ENCODE data around the gene SLFN11. TPM values are rescaled to one million over a fixed set of nuclear protein-coding genes. Genes with fewer than 3 reads are reported as not detected.
A peak's percentile ranks its signal among the peaks of the same experiment; 100 is the strongest.
"Not testable (repeated sequence)": the region's sequence is repeated elsewhere in the genome, so short reads cannot be mapped to it uniquely, and the experiment has no call there.

The SLFN11 gene, protein sequence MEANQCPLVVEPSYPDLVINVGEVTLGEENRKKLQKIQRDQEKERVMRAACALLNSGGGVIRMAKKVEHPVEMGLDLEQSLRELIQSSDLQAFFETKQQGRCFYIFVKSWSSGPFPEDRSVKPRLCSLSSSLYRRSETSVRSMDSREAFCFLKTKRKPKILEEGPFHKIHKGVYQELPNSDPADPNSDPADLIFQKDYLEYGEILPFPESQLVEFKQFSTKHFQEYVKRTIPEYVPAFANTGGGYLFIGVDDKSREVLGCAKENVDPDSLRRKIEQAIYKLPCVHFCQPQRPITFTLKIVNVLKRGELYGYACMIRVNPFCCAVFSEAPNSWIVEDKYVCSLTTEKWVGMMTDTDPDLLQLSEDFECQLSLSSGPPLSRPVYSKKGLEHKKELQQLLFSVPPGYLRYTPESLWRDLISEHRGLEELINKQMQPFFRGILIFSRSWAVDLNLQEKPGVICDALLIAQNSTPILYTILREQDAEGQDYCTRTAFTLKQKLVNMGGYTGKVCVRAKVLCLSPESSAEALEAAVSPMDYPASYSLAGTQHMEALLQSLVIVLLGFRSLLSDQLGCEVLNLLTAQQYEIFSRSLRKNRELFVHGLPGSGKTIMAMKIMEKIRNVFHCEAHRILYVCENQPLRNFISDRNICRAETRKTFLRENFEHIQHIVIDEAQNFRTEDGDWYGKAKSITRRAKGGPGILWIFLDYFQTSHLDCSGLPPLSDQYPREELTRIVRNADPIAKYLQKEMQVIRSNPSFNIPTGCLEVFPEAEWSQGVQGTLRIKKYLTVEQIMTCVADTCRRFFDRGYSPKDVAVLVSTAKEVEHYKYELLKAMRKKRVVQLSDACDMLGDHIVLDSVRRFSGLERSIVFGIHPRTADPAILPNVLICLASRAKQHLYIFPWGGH
- total RNA-seq (ENCODE audit: low replicate concordance), result 0.02 and 0.71 TPM in 2 replicates

GRCh38 chr17:35373534-35373983 lies at the start of gene SLFN11:
TSS of gene SLFN11 (minus strand) at chr17:35373621. CDS start at chr17:35363807, 9,814 bp downstream.
- Histone ChIP-seq H3K9me3 (ENCODE audit: low read depth) (peaks cover 8% of the 10 kb centered on the region), H3K4me1 (no peaks in the 10 kb centered on the region), H3K27me3 (peaks cover 94% of the 10 kb centered on the region), H2AFZ (replicated peaks) (peak within 1 kb of the TSS; percentile 71), H3F3A (ENCODE audit: low read depth) (no peaks in the 10 kb centered on the region), H3K9ac (no peak within 1 kb of the TSS), H3K79me2 (ENCODE audit: low read depth) (no peaks in the 10 kb centered on the region), H3K36me3 (no peaks in the 10 kb centered on the region), H3K4me2 (peak within 1 kb of the TSS; percentile 76), H3K4me3 (peak within 1 kb of the TSS; percentile 42), H4K20me1 (ENCODE audit: low read depth) (no peaks in the 10 kb centered on the region), H3K27ac (no peak within 1 kb of the TSS)
- no peak for TF ChIP-seq EZH2phosphoT487 (IDR thresholded peaks at IDR 0.05)
- TF ChIP-seq CTCF (IDR thresholded peaks at IDR 0.05), result no peak
- TF ChIP-seq EZH2 (IDR thresholded peaks at IDR 0.05), result no peak
- peaks cover 2% of the 10 kb centered on the region for H3K36me3 Mint-ChIP-seq
- peaks cover 19% of the 10 kb centered on the region for H3K9me3 Mint-ChIP-seq
- peak within 1 kb of the TSS; percentile 87 for H3K4me3 Mint-ChIP-seq
- H3K27me3 Mint-ChIP-seq (ENCODE audit: insufficient read depth, low read depth), result peaks cover 47% of the 10 kb centered on the region
- peaks cover 9% of the 10 kb centered on the region for H3K4me1 Mint-ChIP-seq
- DNase-seq (ENCODE audit: low spot score), result peak; percentile 52
- no peak within 1 kb of the TSS for H3K27ac Mint-ChIP-seq

GRCh38 chr17:35421069-35421468 lies 47.6 kb upstream of the SLFN11 start:
- H3K4me1 Mint-ChIP-seq; H2AFZ ChIP-seq (replicated peaks): not testable (repeated sequence)

GRCh38 chr17:35416659-35417058 lies 43.2 kb upstream of the SLFN11 start:
- Histone ChIP-seq H3K4me1 (no peaks in the 10 kb centered on the region), H4K20me1 (ENCODE audit: low read depth) (no peaks in the 10 kb centered on the region), H3K4me2 (no peak overlapping the region), H3K27me3 (no peaks in the 10 kb centered on the region), H3K4me3 (no peak overlapping the region), H3K9me3 (ENCODE audit: low read depth) (no peaks in the 10 kb centered on the region), H3F3A (ENCODE audit: low read depth) (no peaks in the 10 kb centered on the region), H3K79me2 (ENCODE audit: low read depth) (no peaks in the 10 kb centered on the region), H3K9ac (no peak overlapping the region), H3K27ac (no peak overlapping the region), H2AFZ (replicated peaks) (no peak overlapping the region), H3K36me3 (no peaks in the 10 kb centered on the region)
- Mint-ChIP-seq H3K4me3 (no peak overlapping the region), H3K36me3 (peaks cover 4% of the 10 kb centered on the region), H3K27ac (no peak overlapping the region), H3K27me3 (ENCODE audit: insufficient read depth, low read depth) (no peaks in the 10 kb centered on the region), H3K4me1 (no peaks in the 10 kb centered on the region), H3K9me3 (peaks cover 16% of the 10 kb centered on the region)
- DNase-seq (ENCODE audit: low spot score), result no peak
- TF ChIP-seq CTCF (IDR thresholded peaks at IDR 0.05), result no peak
- TF ChIP-seq EZH2 (IDR thresholded peaks at IDR 0.05), result no peak
- no peak for TF ChIP-seq EZH2phosphoT487 (IDR thresholded peaks at IDR 0.05)

More at GRCh38 chr17:35421069-35421468, 47.6 kb upstream of the SLFN11 start:
- H3K27ac ChIP-seq; H3K4me2 ChIP-seq; H3K36me3 ChIP-seq; H3K36me3 Mint-ChIP-seq; H3K27ac Mint-ChIP-seq; H3K79me2 ChIP-seq (ENCODE audit: low read depth); H3K27me3 Mint-ChIP-seq (ENCODE audit: insufficient read depth, low read depth); H3K27me3 ChIP-seq; H3K9me3 Mint-ChIP-seq; H4K20me1 ChIP-seq (ENCODE audit: low read depth); H3K4me1 ChIP-seq; H3K9ac ChIP-seq; H3F3A ChIP-seq (ENCODE audit: low read depth); H3K4me3 ChIP-seq; H3K4me3 Mint-ChIP-seq; H3K9me3 ChIP-seq (ENCODE audit: low read depth); DNase-seq (ENCODE audit: low spot score): not testable (repeated sequence)

DNA sequence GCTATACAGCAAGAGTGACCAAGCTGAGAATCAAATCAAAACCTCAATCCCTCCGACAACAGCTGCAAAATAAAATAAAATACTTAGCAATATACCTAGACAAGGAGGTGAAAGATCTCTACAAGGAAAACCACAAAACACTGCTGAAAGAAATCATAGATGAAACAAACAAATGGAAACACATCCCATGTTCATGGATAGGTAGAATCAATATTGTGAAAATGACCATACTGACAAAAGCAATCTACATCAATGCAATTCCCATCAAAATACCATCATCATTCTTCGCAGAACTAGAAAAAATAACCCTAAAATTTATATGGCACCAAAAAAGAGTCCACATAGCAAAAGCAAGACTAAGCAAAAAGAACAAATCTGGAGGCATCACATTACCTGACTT lies 41.3 kb upstream of the SLFN11 start:
- not testable (repeated sequence) for H3K27me3 Mint-ChIP-seq (ENCODE audit: insufficient read depth, low read depth); H3K9me3 ChIP-seq (ENCODE audit: low read depth); H3K4me1 Mint-ChIP-seq

More for the DNA sequence above, 41.3 kb upstream of the SLFN11 start:
- H3K36me3 ChIP-seq; H3K4me3 Mint-ChIP-seq; H3K27ac Mint-ChIP-seq; H2AFZ ChIP-seq (replicated peaks); H3K27ac ChIP-seq; H3K4me3 ChIP-seq; H3K4me1 ChIP-seq; H3K27me3 ChIP-seq; DNase-seq (ENCODE audit: low spot score); H3K4me2 ChIP-seq; H3F3A ChIP-seq (ENCODE audit: low read depth); H3K9ac ChIP-seq; H4K20me1 ChIP-seq (ENCODE audit: low read depth); H3K36me3 Mint-ChIP-seq; H3K79me2 ChIP-seq (ENCODE audit: low read depth): not testable (repeated sequence)
- peaks cover 16% of the 10 kb centered on the region for H3K9me3 Mint-ChIP-seq

Measured in neural progenitor cell (in vitro differentiated cells).